SJSA1 (cell line): ENCODE results near the gene RNASEH1. TPM values are rescaled to one million over a fixed set of nuclear protein-coding genes. Genes with fewer than 3 reads are reported as not detected.
"Not testable (repeated sequence)": the region's sequence is repeated elsewhere in the genome, so short reads cannot be mapped to it uniquely, and the experiment has no call there.

Source experiments
- DNase-seq, 2 experiments: peaks; one replicate each; pipeline ENCODE4 v3.0.0-alpha.2; 2015 to 2020; ENCODE audit warnings: low spot score in 2 of 2, low read depth in 1 of 2
- H3K27ac ChIP-seq: fragments of 250-450 bp; sonication (Bioruptor Pico); 2 replicates; pipeline ENCODE4 v1.5.1; 2020; ENCODE audit warnings: mild to moderate bottlenecking, moderate library complexity
- H3K27me3 ChIP-seq: fragments of 250-450 bp; sonication (Bioruptor Pico); replicated peaks from 2 replicates; pipeline ENCODE4 v1.5.1; 2020; ENCODE audit warnings: mild to moderate bottlenecking, moderate library complexity
- H3K36me3 ChIP-seq: fragments of 250-450 bp; sonication (Bioruptor Pico); 2 replicates; pipeline ENCODE4 v1.5.1; 2020; ENCODE audit warnings: mild to moderate bottlenecking
- H3K4me1 ChIP-seq: fragments of 250-450 bp; sonication (Bioruptor Pico); replicated peaks from 2 replicates; pipeline ENCODE4 v1.6.1; 2021; ENCODE audit warnings: mild to moderate bottlenecking
- H3K4me3 ChIP-seq: fragments of 250-450 bp; sonication (Bioruptor Pico); 2 replicates; pipeline ENCODE4 v1.5.1; 2020; ENCODE audit warnings: mild to moderate bottlenecking
- H3K9me3 ChIP-seq: fragments of 250-450 bp; sonication (Bioruptor Pico); replicated peaks from 2 replicates; pipeline ENCODE4 v1.5.1; 2020; ENCODE audit warnings: mild to moderate bottlenecking
- total RNA-seq: library from RNA; depleted of rRNA; stranded (reverse); fragments of >200 nt; shearing (Covaris generic); gene quantifications from 2 replicates; pipeline ENCODE4 v1.2.3, GENCODE V29; 2014

RNASEH1 gene
- total RNA-seq, 1 experiment from 2014 or later = 53.0 TPM

- Histone ChIP-seq H3K27ac (no peak overlapping the region), H3K36me3 (peaks cover 68% of the 10 kb centered on the region), H3K4me3 (no peak overlapping the region), H3K27me3 (no peaks in the 10 kb centered on the region), H3K9me3 (no peaks in the 10 kb centered on the region), H3K4me1 (no peaks in the 10 kb centered on the region)
- no peak for DNase-seq
Observed at GRCh38 chr2:3584076-3584475, 25.9 kb upstream of the RNASEH1 start.

GRCh38 chr2:3581367-3582262, 23.5 kb upstream of the RNASEH1 start:
- no peaks in the 10 kb centered on the region for H3K9me3 ChIP-seq
- H3K4me3 ChIP-seq = no peak overlapping the region
- H3K36me3 ChIP-seq = peaks cover 92% of the 10 kb centered on the region
- no peak for DNase-seq
- H3K27ac ChIP-seq = no peak overlapping the region
- H3K27me3 ChIP-seq = no peaks in the 10 kb centered on the region
- peaks cover 12% of the 10 kb centered on the region for H3K4me1 ChIP-seq

GRCh38 chr2:3580449-3580848, 22.3 kb upstream of the RNASEH1 start:
- H3K27me3 ChIP-seq = no peaks in the 10 kb centered on the region
- no peak overlapping the region for H3K4me3 ChIP-seq
- H3K4me1 ChIP-seq = peaks cover 18% of the 10 kb centered on the region
- no peaks in the 10 kb centered on the region for H3K9me3 ChIP-seq
- H3K27ac ChIP-seq = no peak overlapping the region
- no peak for DNase-seq
- H3K36me3 ChIP-seq = peaks cover 96% of the 10 kb centered on the region

DNA sequence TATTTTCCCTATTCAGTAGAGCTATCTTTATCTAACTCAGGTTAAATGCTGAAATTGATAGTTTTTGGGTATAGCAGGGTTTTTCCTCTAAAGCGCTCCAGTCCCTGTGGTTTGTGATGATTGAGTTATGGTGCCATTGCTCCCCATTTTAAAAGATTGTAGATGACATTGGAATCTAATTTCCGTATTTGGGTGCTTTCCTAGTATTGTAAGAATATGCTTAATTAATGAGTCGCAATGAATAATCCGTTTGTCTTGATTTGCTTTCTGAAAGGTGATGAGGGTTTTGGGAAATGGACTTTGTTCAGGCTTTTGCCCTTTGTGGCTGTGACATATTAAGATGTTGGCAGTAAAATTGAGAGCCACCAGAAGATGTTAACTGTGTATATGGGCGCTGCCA, 20.9 kb upstream of the RNASEH1 start:
- H3K4me1 ChIP-seq = peaks cover 18% of the 10 kb centered on the region
- peaks cover 86% of the 10 kb centered on the region for H3K36me3 ChIP-seq
- H3K4me3 ChIP-seq = no peak overlapping the region
- no peaks in the 10 kb centered on the region for H3K9me3 ChIP-seq
- no peak overlapping the region for H3K27ac ChIP-seq
- no peak for DNase-seq
- H3K27me3 ChIP-seq = no peaks in the 10 kb centered on the region

- Histone ChIP-seq H3K4me1 (peaks cover 22% of the 10 kb centered on the region), H3K4me3 (peak overlapping the region; percentile 55), H3K27ac (peak overlapping the region; percentile 85), H3K36me3 (peaks cover 59% of the 10 kb centered on the region)
- DNase-seq, H3K9me3 ChIP-seq, H3K27me3 ChIP-seq: not testable (repeated sequence)
Observed at GRCh38 chr2:3576263-3576630, 18.1 kb upstream of the RNASEH1 start.

- Histone ChIP-seq H3K9me3 (no peaks in the 10 kb centered on the region), H3K36me3 (peaks cover 53% of the 10 kb centered on the region)
Observed at GRCh38 chr2:3575534-3576262, 17.6 kb upstream of the RNASEH1 start.

DNA sequence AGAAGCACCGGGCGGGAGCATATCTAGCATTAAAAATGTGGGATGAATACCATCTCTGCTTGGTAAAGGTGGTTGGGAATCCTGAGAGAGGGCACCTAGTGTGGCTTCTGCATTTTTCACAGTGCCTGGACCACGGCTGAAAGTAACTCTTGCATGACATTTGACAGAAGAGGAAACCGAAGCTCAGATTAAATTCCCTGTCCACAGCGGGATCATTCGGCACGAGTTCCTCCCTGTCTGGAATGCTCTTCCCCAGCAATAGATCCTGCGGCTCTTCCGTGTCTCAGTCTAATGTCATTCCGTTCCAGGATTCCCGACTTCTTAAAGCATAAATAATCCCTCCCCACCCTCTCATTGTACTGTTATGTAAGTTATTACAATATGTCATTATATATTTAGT, 16.0 kb upstream of the RNASEH1 start:
- no peak overlapping the region for H3K27ac ChIP-seq
- peaks cover 38% of the 10 kb centered on the region for H3K36me3 ChIP-seq
- no peaks in the 10 kb centered on the region for H3K9me3 ChIP-seq
- peaks cover 22% of the 10 kb centered on the region for H3K4me1 ChIP-seq
- DNase-seq = no peak
- no peaks in the 10 kb centered on the region for H3K27me3 ChIP-seq
- H3K4me3 ChIP-seq = peak overlapping the region; percentile 55; the same call in 1 of the 2 replicates

More at GRCh38 chr2:3575534-3576262, 17.6 kb upstream of the RNASEH1 start:
- Histone ChIP-seq H3K4me1 (peaks cover 22% of the 10 kb centered on the region), H3K27me3 (no peaks in the 10 kb centered on the region), H3K4me3 (peak overlapping the region; percentile 55), H3K27ac (peak overlapping the region; percentile 85)
- DNase-seq = peak in 1 of 2 experiments; percentile 35

DNA sequence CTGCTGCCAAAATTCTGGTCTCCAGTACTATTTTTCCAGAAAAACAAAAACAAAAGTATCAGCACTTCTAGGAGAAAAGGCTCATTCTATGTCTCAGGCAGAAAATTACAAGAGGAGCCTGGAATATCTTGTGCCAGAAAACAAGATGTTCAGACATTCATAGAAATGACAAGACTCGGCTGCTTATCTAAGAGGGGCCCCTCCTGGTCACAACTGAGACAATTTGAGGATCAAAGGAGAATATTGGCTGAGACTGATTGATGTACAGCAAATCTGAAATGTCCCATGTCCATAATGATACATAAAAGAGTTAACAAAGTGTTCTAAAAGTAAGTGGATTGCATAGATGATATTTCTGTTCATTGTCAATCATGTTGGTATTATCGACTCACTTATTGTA, 14.5 kb upstream of the RNASEH1 start:
- H3K27ac ChIP-seq = no peak overlapping the region
- H3K27me3 ChIP-seq = no peaks in the 10 kb centered on the region
- no peak overlapping the region for H3K4me3 ChIP-seq
- no peaks in the 10 kb centered on the region for H3K9me3 ChIP-seq
- peaks cover 19% of the 10 kb centered on the region for H3K4me1 ChIP-seq
- H3K36me3 ChIP-seq = peaks cover 22% of the 10 kb centered on the region
- DNase-seq = no peak

DNA sequence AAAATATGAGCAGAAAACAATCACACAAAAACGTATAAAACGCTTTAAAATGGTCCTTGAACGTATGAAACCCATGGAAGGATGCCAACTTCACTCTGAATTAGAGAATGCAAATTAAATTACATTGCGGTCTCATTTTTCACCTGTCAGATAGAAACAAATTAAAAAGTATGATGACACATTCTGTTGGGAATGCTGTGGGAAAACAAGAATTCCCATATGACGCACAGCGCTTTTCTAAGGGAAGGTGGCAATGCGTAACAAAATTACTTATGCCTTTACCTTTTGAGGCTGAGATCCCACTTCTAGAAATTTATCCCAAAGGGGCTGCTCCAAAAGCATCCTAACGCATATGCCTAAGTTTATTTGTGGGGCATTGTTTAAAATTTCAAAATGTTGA, 13.2 kb upstream of the RNASEH1 start:
- DNase-seq = no peak

GRCh38 chr2:3569656-3570055, 11.5 kb upstream of the RNASEH1 start:
- H3K36me3 ChIP-seq, H3K27ac ChIP-seq, H3K9me3 ChIP-seq, DNase-seq, H3K4me1 ChIP-seq, H3K4me3 ChIP-seq, H3K27me3 ChIP-seq: not testable (repeated sequence)

More for the DNA sequence above, 13.2 kb upstream of the RNASEH1 start:
- H3K27ac ChIP-seq = no peak overlapping the region
- peaks cover 9% of the 10 kb centered on the region for H3K36me3 ChIP-seq
- H3K9me3 ChIP-seq = no peaks in the 10 kb centered on the region
- no peaks in the 10 kb centered on the region for H3K27me3 ChIP-seq
- no peak overlapping the region for H3K4me3 ChIP-seq
- H3K4me1 ChIP-seq = peaks cover 7% of the 10 kb centered on the region

GRCh38 chr2:3566806-3567205, 8.7 kb upstream of the RNASEH1 start:
- no peaks in the 10 kb centered on the region for H3K36me3 ChIP-seq
- DNase-seq = no peak
- H3K9me3 ChIP-seq = no peaks in the 10 kb centered on the region
- H3K27ac ChIP-seq = no peak overlapping the region
- H3K4me1 ChIP-seq = peaks cover 5% of the 10 kb centered on the region; the same call in 1 of the 2 replicates
- no peaks in the 10 kb centered on the region for H3K27me3 ChIP-seq
- no peak overlapping the region for H3K4me3 ChIP-seq

DNA sequence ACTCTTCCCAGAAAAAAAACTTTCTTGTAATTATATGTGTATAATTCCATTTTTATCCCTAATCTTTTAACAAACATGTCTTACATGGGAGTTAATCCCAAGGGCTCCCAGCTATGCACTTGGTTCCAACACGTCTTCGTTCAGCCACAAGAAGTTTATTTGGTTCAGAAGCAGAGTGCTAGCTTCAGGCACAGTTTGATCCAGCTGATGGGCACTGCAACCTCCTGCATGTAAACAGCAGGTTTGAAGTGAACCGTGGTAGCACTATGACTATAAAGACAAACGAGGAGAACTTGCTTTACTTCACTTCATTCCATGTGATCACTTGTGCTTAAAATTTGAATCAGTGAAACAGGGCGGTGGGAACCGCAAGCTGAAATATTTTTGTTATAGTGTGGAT, 7.0 kb upstream of the RNASEH1 start:
- no peak overlapping the region for H3K27ac ChIP-seq
- no peaks in the 10 kb centered on the region for H3K36me3 ChIP-seq
- H3K4me1 ChIP-seq = no peaks in the 10 kb centered on the region
- H3K4me3 ChIP-seq = no peak overlapping the region
- H3K27me3 ChIP-seq = no peaks in the 10 kb centered on the region
- DNase-seq = no peak
- H3K9me3 ChIP-seq = no peaks in the 10 kb centered on the region

- DNase-seq = no peak
- peaks cover 5% of the 10 kb centered on the region for H3K4me1 ChIP-seq
- no peaks in the 10 kb centered on the region for H3K36me3 ChIP-seq
- no peak overlapping the region for H3K4me3 ChIP-seq
- H3K27ac ChIP-seq = no peak overlapping the region
- H3K27me3 ChIP-seq = no peaks in the 10 kb centered on the region
- H3K9me3 ChIP-seq = no peaks in the 10 kb centered on the region
Observed at GRCh38 chr2:3563521-3563976, 5.4 kb upstream of the RNASEH1 start.

- Histone ChIP-seq H3K4me1 (peaks cover 13% of the 10 kb centered on the region), H3K27me3 (no peaks in the 10 kb centered on the region), H3K27ac (peak overlapping the region; percentile 84), H3K36me3 (peaks cover 45% of the 10 kb centered on the region), H3K9me3 (no peaks in the 10 kb centered on the region), H3K4me3 (peak overlapping the region; percentile 89)
- DNase-seq = peak in 1 of 2 experiments; percentile 18
Observed at GRCh38 chr2:3557639-3558204, 411 bp downstream of the RNASEH1 start.
